HAP-1 (cell line): ENCODE results near the gene ANAPC1.
A peak's percentile ranks its signal among the peaks of the same experiment; 100 is the strongest.
"Not testable (repeated sequence)": the region's sequence is repeated elsewhere in the genome, so short reads cannot be mapped to it uniquely, and the experiment has no call there.

Experiments
- DNase-seq, 2 experiments: peaks; one replicate each; pipeline ENCODE4 v3.0.0-alpha.2; 2016 to 2020; ENCODE audit warnings: low spot score in 2 of 2
- H3K27me3 ChIP-seq: fragments of 250-450 bp; sonication (Bioruptor Pico); 2 replicates; pipeline ENCODE4 v1.5.1; 2020; ENCODE audit warnings: low read depth, mild to moderate bottlenecking, moderate library complexity
- H3K36me3 ChIP-seq: fragments of 250-450 bp; sonication (Bioruptor Pico); replicated peaks from 2 replicates; pipeline ENCODE4 v1.5.1; 2020; ENCODE audit warnings: mild to moderate bottlenecking
- H3K4me1 ChIP-seq: fragments of 250-450 bp; sonication (Bioruptor Pico); 2 replicates; pipeline ENCODE4 v1.5.1; 2020; ENCODE audit warnings: mild to moderate bottlenecking
- H3K4me3 ChIP-seq: fragments of 250-450 bp; sonication (Bioruptor Pico); 2 replicates; pipeline ENCODE4 v1.5.1; 2020; ENCODE audit warnings: mild to moderate bottlenecking, moderate library complexity
- H3K9me3 ChIP-seq: fragments of 250-450 bp; sonication (Bioruptor Pico); 2 replicates; pipeline ENCODE4 v1.5.1; 2020; ENCODE audit warnings: mild to moderate bottlenecking, moderate library complexity
- in situ Hi-C: fragments of 300-500 bp; cut with MboI; formaldehyde crosslinking; loops from 3 replicates; pipeline ENCODE4 v1.14.3; 2020; ENCODE audit warnings: low sequenced_read_pairs, inconsistent platforms, mixed read lengths

ANAPC1 gene

DNA sequence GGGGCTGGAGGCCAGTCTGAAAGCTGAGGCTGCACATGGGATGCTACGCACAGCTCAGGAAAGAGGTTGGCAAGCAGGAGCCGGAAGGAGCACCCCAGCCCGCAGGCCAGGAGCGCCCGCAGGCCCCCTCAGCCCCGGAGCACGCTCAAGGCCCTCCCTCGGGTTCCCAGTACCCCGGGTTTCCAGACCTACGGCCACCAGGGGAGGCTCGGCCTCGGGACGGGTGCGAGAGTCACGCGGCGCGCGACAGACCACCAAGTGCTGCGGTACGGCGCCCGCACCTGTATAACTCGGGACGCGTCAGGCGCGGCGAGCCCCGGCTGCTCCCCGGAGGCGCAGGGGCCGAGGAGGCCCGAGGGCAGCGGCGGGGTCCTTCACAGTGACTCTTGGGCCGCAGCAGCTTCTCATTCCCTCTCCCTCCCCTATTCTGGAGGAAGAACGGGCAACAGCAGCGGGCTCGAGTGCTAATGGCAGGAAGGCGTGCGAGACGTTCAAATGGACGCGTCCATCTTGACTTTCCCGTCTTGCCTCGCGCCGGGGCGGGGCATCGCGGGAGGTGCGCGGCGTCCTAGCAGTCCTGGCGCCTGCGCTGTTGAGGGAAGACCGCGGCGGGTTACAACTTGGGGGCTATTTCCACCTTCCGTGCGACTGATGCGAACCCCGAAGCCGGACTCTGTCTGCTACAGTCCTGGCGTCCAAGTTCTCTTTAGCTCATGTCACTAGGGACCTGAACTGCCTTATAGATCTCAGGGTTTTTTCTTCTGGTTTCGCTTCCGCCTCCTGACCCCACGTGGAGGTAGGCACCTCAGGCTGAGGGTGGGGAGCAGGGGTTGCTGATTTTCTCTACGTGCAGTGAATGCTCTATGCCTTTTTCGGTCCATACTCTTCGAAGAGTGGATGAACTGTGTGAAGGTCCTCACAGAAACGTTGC is at the start of gene ANAPC1:
Gene ANAPC1 (minus strand): TSS at position 533 of the 931 bp plus-strand sequence. CDS start 3,368 bp downstream, outside the sequence.
- Histone ChIP-seq H3K27me3 (no peaks in the 10 kb centered on the region), H3K9me3 (no peaks in the 10 kb centered on the region), H3K4me1 (peaks cover 12% of the 10 kb centered on the region), H3K36me3 (peaks cover 9% of the 10 kb centered on the region), H3K4me3 (peak within 1 kb of the TSS; percentile 99)
- peak; percentile 80 to 91 for DNase-seq
- in situ Hi-C loops, result loop anchor here (25.0 kb wide), 1 partner anchor 378 kb away; the partner anchor contains the start of gene ZC3H8

DNA sequence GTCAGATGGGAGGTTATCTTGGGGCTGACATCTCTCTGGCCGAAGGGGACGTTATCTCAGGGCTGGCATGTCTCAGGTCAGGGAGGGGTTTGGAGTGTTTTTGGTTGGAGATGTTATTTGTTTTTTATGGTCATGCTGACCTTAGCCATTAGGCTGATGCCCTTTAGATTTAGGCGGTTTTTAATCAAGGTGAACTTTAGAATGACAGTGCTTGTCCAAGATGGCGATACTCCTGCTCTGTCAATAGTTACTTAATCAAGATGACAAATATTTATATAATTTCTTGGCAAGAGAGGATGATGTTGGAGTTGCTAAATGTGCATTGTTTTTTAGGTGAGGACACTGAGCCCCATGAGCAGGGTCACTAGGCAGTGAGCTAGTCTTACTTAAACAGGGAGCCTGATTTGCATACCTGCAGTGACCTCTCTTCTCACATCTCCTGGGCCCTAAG is 48.9 kb upstream of the ANAPC1 start:
- Histone ChIP-seq H3K27me3 (no peaks in the 10 kb centered on the region), H3K9me3 (no peaks in the 10 kb centered on the region), H3K4me1 (peaks cover 7% of the 10 kb centered on the region), H3K36me3 (peaks cover 3% of the 10 kb centered on the region; the same call in 1 of the 2 replicates), H3K4me3 (no peak overlapping the region)
- in situ Hi-C loops, result no loop called here
- no peak for DNase-seq

DNA sequence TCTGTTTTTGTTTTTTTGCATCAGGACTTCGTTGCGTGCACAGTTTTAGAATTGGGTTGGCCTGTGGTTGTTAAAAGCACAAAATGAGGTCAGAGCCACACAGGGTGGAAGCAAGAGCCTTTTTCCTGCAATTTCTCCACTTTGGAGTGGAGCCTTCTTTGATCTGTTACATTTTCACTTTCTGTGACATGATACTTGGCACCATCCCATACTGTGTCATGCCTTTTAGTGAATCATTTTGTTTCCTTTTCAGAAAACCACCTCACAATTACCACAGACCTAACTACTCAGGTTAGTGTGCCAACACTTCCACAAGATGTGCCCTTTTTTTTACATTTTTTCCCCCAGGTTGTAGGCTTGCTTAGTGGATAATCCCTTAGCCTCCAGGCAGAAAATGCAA is 46.9 kb upstream of the ANAPC1 start:
- no peaks in the 10 kb centered on the region for H3K9me3 ChIP-seq
- in situ Hi-C loops, result no loop called here
- peaks cover 3% of the 10 kb centered on the region; the same call in 1 of the 2 replicates for H3K36me3 ChIP-seq
- no peak overlapping the region for H3K4me3 ChIP-seq
- H3K4me1 ChIP-seq, result peaks cover 7% of the 10 kb centered on the region
- no peaks in the 10 kb centered on the region for H3K27me3 ChIP-seq
- no peak for DNase-seq

- Histone ChIP-seq H3K27me3 (no peaks in the 10 kb centered on the region), H3K9me3 (no peaks in the 10 kb centered on the region), H3K4me1 (peaks cover 7% of the 10 kb centered on the region), H3K36me3 (peaks cover 3% of the 10 kb centered on the region; the same call in 1 of the 2 replicates), H3K4me3 (no peak overlapping the region)
- in situ Hi-C loops, result no loop called here
- DNase-seq, result no peak
Measured at GRCh38 chr2:111930409-111930808, 46.4 kb upstream of the ANAPC1 start.

DNA sequence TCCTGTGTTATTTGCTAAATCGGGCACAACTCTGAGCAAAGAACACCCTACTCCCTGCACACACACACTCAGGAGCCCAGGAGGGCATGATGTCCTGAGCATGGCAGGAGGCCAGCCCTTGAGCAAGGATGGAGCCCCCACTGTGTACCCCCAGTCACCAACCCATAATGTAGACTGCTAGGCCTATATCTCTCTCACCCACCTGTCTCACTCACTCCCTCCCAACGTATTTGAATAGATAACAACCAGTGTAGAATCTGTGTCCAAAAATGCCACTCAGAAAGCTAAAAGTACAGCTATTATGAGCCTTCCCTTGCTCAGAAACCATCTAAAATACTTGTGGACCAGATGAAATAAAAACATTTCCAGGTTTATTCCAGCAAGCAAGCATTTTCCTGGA is 43.7 kb upstream of the ANAPC1 start:
- Histone ChIP-seq H3K4me1 (peaks cover 7% of the 10 kb centered on the region), H3K9me3 (no peaks in the 10 kb centered on the region), H3K36me3 (peaks cover 3% of the 10 kb centered on the region; the same call in 1 of the 2 replicates), H3K27me3 (no peaks in the 10 kb centered on the region), H3K4me3 (no peak overlapping the region)
- no peak for DNase-seq
- in situ Hi-C loops, result no loop called here

GRCh38 chr2:111924617-111925107 is 40.7 kb upstream of the ANAPC1 start:
- H3K27me3 ChIP-seq, result no peaks in the 10 kb centered on the region
- in situ Hi-C loops, result no loop called here
- peaks cover 3% of the 10 kb centered on the region for H3K4me1 ChIP-seq
- no peaks in the 10 kb centered on the region for H3K9me3 ChIP-seq
- no peak overlapping the region for H3K4me3 ChIP-seq
- DNase-seq, result no peak
- no peaks in the 10 kb centered on the region for H3K36me3 ChIP-seq

GRCh38 chr2:111923276-111923804 is 39.3 kb upstream of the ANAPC1 start:
- Histone ChIP-seq H3K36me3 (no peaks in the 10 kb centered on the region), H3K9me3 (no peaks in the 10 kb centered on the region), H3K4me3 (no peak overlapping the region), H3K4me1 (peaks cover 4% of the 10 kb centered on the region), H3K27me3 (no peaks in the 10 kb centered on the region)
- DNase-seq, result no peak
- in situ Hi-C loops, result no loop called here

- Histone ChIP-seq H3K27me3 (no peaks in the 10 kb centered on the region), H3K36me3 (no peaks in the 10 kb centered on the region), H3K4me3 (no peak overlapping the region), H3K9me3 (no peaks in the 10 kb centered on the region), H3K4me1 (peaks cover 5% of the 10 kb centered on the region)
- DNase-seq, result no peak
- in situ Hi-C loops, result no loop called here
Measured at GRCh38 chr2:111919794-111920608, 36.0 kb upstream of the ANAPC1 start.

DNA sequence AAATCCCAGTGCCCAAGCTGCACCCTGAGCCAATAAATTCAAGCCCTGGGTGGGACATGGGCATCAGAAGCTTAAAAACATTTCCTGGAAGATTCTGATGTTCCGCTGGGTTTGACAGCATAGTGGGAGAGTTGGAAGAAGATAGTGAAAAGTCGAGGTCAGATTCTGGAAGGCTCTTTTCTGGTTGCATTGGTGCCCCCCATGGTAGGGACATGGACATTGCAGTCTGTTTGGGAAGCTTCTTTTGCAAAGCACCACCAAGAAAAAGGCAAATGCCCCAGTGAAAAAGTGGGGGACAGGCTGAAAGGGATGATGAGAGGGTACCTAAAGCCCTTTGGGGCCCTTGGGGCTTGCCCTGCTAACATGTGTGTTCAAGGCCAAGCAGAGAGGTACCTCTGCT is 35.4 kb upstream of the ANAPC1 start:
- Histone ChIP-seq H3K27me3 (no peaks in the 10 kb centered on the region), H3K36me3 (no peaks in the 10 kb centered on the region), H3K9me3 (no peaks in the 10 kb centered on the region), H3K4me1 (peaks cover 5% of the 10 kb centered on the region), H3K4me3 (no peak overlapping the region)
- no peak for DNase-seq
- in situ Hi-C loops, result no loop called here

DNA sequence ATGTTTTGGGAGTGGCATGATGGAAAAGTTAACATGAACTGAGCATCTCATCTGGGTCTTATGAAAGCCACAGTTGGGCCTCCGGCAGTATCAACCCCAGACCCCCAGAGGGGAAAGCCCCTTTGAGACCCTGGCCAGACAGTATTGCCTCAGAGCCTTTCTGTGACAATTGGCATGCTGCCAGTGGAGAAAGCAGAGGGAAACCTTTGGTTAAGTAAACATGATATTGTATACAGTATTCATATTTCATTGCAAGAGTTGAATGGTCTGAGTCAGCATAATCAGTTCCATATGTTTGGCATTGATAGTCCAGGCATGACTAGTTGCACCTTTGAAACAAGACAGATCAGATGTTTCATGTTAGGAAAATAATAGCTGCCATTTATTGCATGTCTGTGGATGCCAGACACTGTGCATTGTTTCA is 34.4 kb upstream of the ANAPC1 start:
- DNase-seq, result peak in 1 of 2 experiments; percentile 18
- Histone ChIP-seq H3K4me1 (peaks cover 5% of the 10 kb centered on the region), H3K36me3 (no peaks in the 10 kb centered on the region), H3K4me3 (no peak overlapping the region), H3K27me3 (no peaks in the 10 kb centered on the region), H3K9me3 (no peaks in the 10 kb centered on the region)
- in situ Hi-C loops, result no loop called here

DNA sequence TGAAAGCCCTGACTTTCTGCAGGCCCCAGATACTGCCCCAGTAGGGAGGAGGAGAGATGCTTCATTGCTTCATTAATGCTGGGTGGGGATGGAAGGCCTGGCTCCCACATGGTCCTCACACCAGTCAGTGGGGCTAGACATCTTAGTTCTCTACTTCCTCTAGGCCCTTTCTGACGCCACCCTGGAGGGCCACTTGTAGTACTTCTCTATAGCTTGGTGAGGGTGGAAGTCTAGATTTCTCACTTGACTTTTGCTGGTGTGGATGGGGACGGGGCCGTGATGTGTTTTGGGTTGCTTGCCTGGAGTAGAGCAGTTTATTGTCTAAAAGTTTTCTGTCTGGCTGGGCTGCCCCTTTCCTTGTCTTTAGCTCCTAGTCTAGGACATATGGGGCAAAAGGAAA is 33.1 kb upstream of the ANAPC1 start:
- Histone ChIP-seq H3K27me3 (no peaks in the 10 kb centered on the region), H3K36me3 (no peaks in the 10 kb centered on the region), H3K4me1 (peaks cover 5% of the 10 kb centered on the region), H3K9me3 (no peaks in the 10 kb centered on the region), H3K4me3 (no peak overlapping the region)
- no peak for DNase-seq
- in situ Hi-C loops, result no loop called here

DNA sequence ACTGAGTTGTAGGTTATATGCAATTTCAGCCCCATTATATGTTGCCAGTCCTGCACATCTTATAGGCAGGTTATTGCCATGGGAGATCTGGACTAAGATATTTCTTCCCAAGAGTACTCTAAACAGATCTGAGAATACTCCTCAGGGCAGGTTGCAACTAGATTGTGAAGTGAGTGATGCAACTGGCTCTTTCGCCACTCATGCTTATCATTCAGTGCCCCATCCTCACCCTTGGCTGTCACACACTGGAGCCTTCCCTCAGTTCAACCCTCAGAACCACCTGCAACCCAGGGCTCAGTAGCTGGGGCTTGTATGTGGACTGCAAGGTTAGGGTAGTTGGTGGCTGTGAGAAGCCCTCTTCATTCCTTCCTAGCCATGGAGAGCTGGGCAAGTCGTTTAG is 28.6 kb upstream of the ANAPC1 start:
- H3K4me1 ChIP-seq, result peaks cover 16% of the 10 kb centered on the region
- no peak overlapping the region for H3K4me3 ChIP-seq
- H3K27me3 ChIP-seq, result no peaks in the 10 kb centered on the region
- H3K9me3 ChIP-seq, result no peaks in the 10 kb centered on the region
- no peaks in the 10 kb centered on the region for H3K36me3 ChIP-seq
- in situ Hi-C loops, result no loop called here
- DNase-seq, result no peak

DNA sequence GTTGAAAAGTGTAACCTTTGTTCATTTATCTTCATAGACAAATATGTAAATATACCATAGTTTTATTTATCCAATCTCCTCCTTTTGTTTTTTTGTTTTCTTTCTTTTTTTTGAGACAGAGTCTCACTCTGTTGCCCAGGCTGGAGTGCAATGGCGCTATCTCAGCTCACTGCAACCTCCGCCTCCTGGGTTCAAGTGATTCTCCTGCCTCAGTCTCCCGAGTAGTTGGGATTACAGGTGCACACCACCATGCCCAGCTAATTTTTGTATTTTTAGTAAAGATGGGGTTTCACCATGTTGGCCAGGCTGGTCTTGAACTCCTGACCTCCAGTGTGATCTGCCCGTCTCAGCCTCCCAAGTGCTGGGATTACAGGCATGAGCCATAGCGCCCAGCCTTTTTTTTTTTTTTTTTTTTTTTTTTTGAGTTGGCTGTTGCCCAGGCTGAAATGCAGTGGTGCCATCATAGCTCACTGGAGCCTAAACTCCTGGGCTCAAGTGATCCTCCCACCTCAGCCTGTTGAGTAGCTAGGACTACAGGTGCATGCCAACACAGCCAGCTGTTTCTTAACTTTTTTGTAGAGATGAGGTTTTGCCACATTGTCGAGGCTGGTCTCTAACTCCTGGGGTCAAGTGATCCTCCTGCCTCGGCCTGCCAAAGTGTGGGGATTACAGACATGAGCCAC is 27.4 kb upstream of the ANAPC1 start:
- peaks cover 21% of the 10 kb centered on the region for H3K4me1 ChIP-seq
- H3K27me3 ChIP-seq, DNase-seq, H3K4me3 ChIP-seq, H3K9me3 ChIP-seq, in situ Hi-C loops, H3K36me3 ChIP-seq: not testable (repeated sequence)
